Neural progenitor cell (in vitro differentiated cells): Measurements from ENCODE around the gene SULT4A1.

Experiments used
- EZH2 ChIP-seq: fragments of 200-600 bp; sonication (generic); IDR thresholded peaks from 2 replicates; pipeline ENCODE4 v1.6.1; 2017; ENCODE audit warnings: antibody characterized with exemption, mild to moderate bottlenecking, moderate library complexity
- EZH2phosphoT487 ChIP-seq: fragments of 200-600 bp; sonication (generic); IDR thresholded peaks from 2 replicates; pipeline ENCODE4 v1.6.1; 2017; ENCODE audit warnings: antibody characterized with exemption
- TF ChIP-seq, protein P1 (sequence below): fragments of 200-600 bp; sonication (generic); IDR thresholded peaks from 2 replicates; pipeline ENCODE4 v1.5.1; 2017; ENCODE audit warnings: antibody characterized with exemption, mild to moderate bottlenecking

DNA sequence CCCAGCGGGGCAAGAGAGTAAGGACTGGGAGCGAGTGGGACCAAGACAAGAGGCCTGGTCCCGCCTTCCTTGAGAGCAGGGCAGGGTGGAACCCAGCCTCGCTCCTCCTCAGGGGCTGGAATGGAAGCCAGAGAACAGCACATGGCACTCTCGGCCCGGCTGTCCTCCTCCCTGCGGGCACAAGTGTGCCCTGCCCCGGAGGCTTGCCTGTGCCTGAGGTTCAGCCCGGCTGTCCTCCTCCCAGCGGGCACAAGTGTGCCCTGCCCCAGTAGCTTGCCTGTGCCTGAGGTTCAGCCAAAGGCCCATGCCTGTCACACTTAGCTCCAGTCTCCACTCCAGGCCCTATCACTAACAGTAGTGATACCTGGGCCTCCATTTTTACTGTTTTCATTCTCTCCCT lies 24.2 kb downstream of the SULT4A1 start:
- TF ChIP-seq, protein P1, sequence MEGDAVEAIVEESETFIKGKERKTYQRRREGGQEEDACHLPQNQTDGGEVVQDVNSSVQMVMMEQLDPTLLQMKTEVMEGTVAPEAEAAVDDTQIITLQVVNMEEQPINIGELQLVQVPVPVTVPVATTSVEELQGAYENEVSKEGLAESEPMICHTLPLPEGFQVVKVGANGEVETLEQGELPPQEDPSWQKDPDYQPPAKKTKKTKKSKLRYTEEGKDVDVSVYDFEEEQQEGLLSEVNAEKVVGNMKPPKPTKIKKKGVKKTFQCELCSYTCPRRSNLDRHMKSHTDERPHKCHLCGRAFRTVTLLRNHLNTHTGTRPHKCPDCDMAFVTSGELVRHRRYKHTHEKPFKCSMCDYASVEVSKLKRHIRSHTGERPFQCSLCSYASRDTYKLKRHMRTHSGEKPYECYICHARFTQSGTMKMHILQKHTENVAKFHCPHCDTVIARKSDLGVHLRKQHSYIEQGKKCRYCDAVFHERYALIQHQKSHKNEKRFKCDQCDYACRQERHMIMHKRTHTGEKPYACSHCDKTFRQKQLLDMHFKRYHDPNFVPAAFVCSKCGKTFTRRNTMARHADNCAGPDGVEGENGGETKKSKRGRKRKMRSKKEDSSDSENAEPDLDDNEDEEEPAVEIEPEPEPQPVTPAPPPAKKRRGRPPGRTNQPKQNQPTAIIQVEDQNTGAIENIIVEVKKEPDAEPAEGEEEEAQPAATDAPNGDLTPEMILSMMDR: no peak
- TF ChIP-seq EZH2phosphoT487: no peak
- no peak for TF ChIP-seq EZH2
